CD14-positive monocyte (primary cell): ENCODE measurements around the gene EPB41. TPM values are rescaled to one million over a fixed set of nuclear protein-coding genes. Genes with fewer than 3 reads are reported as not detected.

Source experiments
- DNase-seq, 3 donors: peaks; one replicate each; pipeline ENCODE4 v3.0.0-alpha.2; 2011 to 2022
- H2AFZ ChIP-seq: 2 replicates; pipeline ENCODE4 v1.6.0; 2012; ENCODE audit warnings: mild to moderate bottlenecking, low read depth, low read length, inconsistent platforms; ENCODE audit not compliant: insufficient read depth, poor library complexity, severe bottlenecking
- H3K27ac ChIP-seq, 2 donors: 1 replicate in 1 of 2; 2 replicates in 1 of 2; pipeline ENCODE4 v1.5.1; 2012 to 2013; ENCODE audit warnings: low read length in 2 of 2, control low read depth in 1 of 2, inconsistent platforms in 1 of 2, low read depth in 1 of 2, mild to moderate bottlenecking in 1 of 2
- H3K27me3 ChIP-seq, 2 donors: one replicate each; pipeline versions ENCODE4 v1.6.0 to v1.6.1; 2011 to 2013; ENCODE audit warnings: low read length in 2 of 2; ENCODE audit not compliant: control insufficient read depth in 2 of 2, insufficient read depth in 2 of 2
- H3K36me3 ChIP-seq, 2 donors: replicated peaks in 1 of 2; 1 replicate in 1 of 2; 2 replicates in 1 of 2; pipeline versions ENCODE4 v1.5.1 to v1.6.1; 2012 to 2013; ENCODE audit warnings: low read length in 2 of 2, control low read depth in 1 of 2, inconsistent platforms in 1 of 2, mild to moderate bottlenecking in 1 of 2; ENCODE audit not compliant: insufficient read depth in 2 of 2, control insufficient read depth in 1 of 2
- H3K4me1 ChIP-seq, 2 donors: 1 replicate in 1 of 2; 2 replicates in 1 of 2; pipeline versions ENCODE4 v1.5.1 to v1.6.1; 2012 to 2013; ENCODE audit warnings: low read length in 2 of 2, control low read depth in 1 of 2, inconsistent platforms in 1 of 2, mild to moderate bottlenecking in 1 of 2, moderate library complexity in 1 of 2; ENCODE audit not compliant: insufficient read depth in 2 of 2, control insufficient read depth in 1 of 2
- H3K4me2 ChIP-seq: replicated peaks from 2 replicates; pipeline ENCODE3; 2012; ENCODE audit warnings: low read length, moderate library complexity, mild to moderate bottlenecking; ENCODE audit not compliant: poor library complexity, severe bottlenecking; ENCODE audit errors: extremely low read depth
- H3K4me3 ChIP-seq, 3 experiments: fragments of 200-600 bp in 1 of 3; sonication (generic) in 1 of 3; replicated peaks in 1 of 3; 1 replicate in 2 of 3; 2 replicates in 1 of 3; pipeline ENCODE4 v1.5.1; 2011 to 2013; ENCODE audit warnings: low read length in 3 of 3, mild to moderate bottlenecking in 3 of 3, control low read depth in 2 of 3, low read depth in 2 of 3, inconsistent platforms in 1 of 3, moderate library complexity in 1 of 3
- H3K79me2 ChIP-seq: 2 replicates; pipeline ENCODE4 v1.6.0; 2012; ENCODE audit warnings: mild to moderate bottlenecking, control low read depth, inconsistent platforms, low read length, moderate library complexity; ENCODE audit not compliant: insufficient read depth
- H3K9ac ChIP-seq: 2 replicates; pipeline ENCODE4 v1.6.0; 2017; ENCODE audit warnings: low read length, mild to moderate bottlenecking; ENCODE audit not compliant: insufficient read depth, poor library complexity, severe bottlenecking
- H3K9me3 ChIP-seq, 2 donors: replicated peaks in 1 of 2; 1 replicate in 1 of 2; 2 replicates in 1 of 2; pipeline versions ENCODE4 v1.5.1 to v1.6.1; 2012 to 2013; ENCODE audit warnings: low read length in 2 of 2, control low read depth in 1 of 2; ENCODE audit not compliant: control insufficient read depth in 1 of 2, insufficient read depth in 1 of 2
- H4K20me1 ChIP-seq: 2 replicates; pipeline ENCODE4 v1.6.0; 2012; ENCODE audit warnings: mild to moderate bottlenecking, low read length, control low read depth, moderate library complexity; ENCODE audit not compliant: insufficient read depth
- H3K27ac Mint-ChIP-seq, 7 donors: one replicate each; pipeline ENCODE4 v1.8.0; 2020; ENCODE audit warnings: mild to moderate bottlenecking in 7 of 7, mixed read lengths in 7 of 7, moderate library complexity in 6 of 7, inconsistent platforms in 2 of 7
- H3K27me3 Mint-ChIP-seq, 3 donors: one replicate each; pipeline ENCODE4 v1.8.0; 2021 to 2022; ENCODE audit warnings: low read depth in 3 of 3, mild to moderate bottlenecking in 3 of 3, mixed read lengths in 3 of 3, moderate library complexity in 3 of 3, inconsistent platforms in 1 of 3
- H3K36me3 Mint-ChIP-seq, 2 donors: one replicate each; pipeline ENCODE4 v1.8.0; 2020; ENCODE audit warnings: mixed read lengths in 2 of 2, inconsistent platforms in 1 of 2, mild to moderate bottlenecking in 1 of 2
- H3K4me1 Mint-ChIP-seq: one replicate; pipeline ENCODE4 v1.8.0; 2020; ENCODE audit warnings: mild to moderate bottlenecking, mixed read lengths
- H3K4me3 Mint-ChIP-seq, 2 donors: one replicate each; pipeline ENCODE4 v1.8.0; 2020; ENCODE audit warnings: mild to moderate bottlenecking in 2 of 2, mixed read lengths in 2 of 2, moderate library complexity in 1 of 2
- H3K9me3 Mint-ChIP-seq, 7 donors: one replicate each; pipeline ENCODE4 v1.8.0; 2020 to 2022; ENCODE audit warnings: mixed read lengths in 7 of 7, mild to moderate bottlenecking in 6 of 7, moderate library complexity in 6 of 7, inconsistent platforms in 2 of 7
- WGBS: methylation state at CpG from one replicate; pipeline ENCODE4 v1.1.5; 2013; ENCODE audit warnings: missing lambda C conversion rate; ENCODE audit not compliant: insufficient coverage; 5-methylcytosine and 5-hydroxymethylcytosine counted together
- intact Hi-C, 2 donors: fragments of 100-400 bp; cut with micrococcal nuclease; formaldehyde crosslinking; loops; one replicate each; pipeline versions ENCODE4 v1.15.0 to v1.15.1; 2023
- polyA plus RNA-seq, 3 donors: library from polyadenylated mRNA; depleted of rRNA in 1 of 3; unstranded in 2 of 3; stranded (reverse) in 1 of 3; fragments of 300-500 nt in 2 of 3; fragments of >200 nt in 1 of 3; fragmentation: Illumina TruSeq in 2 of 3; gene quantifications; 1 replicate in 2 of 3; 2 replicates in 1 of 3; pipeline ENCODE4 v1.2.3, GENCODE V29; 2012 to 2021
- TF ChIP-seq, protein P1 (sequence below): fragments of 200-600 bp; IDR thresholded peaks from one replicate; pipeline ENCODE4 v1.8.0; 2022; ENCODE audit warnings: antibody characterized with exemption, mild to moderate bottlenecking

EPB41 gene
- polyA plus RNA-seq, 3 donors = 11.3 to 19.4 (median 18.9) TPM

DNA sequence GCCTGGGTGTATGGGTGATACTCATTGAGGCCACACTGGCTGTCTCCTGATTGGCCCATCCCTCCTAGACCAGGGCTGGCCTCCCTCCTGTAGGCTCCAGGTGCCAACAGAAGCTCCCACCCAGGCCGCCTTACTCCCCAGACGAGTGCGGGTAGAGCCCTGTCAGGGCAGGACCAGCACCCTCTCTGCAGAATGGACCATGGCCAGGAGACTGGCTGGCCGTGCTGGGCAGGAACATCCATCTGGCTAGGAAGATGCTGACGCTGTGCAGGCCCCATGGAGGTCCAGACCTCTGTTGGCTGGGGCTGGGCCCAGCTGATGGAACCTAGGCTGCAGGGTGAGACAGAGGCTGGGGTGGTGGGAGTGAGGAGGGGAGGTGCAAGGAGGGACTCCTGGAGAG is 25.0 kb upstream of the EPB41 start:
- H3K36me3 Mint-ChIP-seq = peaks cover 12 to 23% of the 10 kb centered on the region in 2 donors
- peaks cover 46% of the 10 kb centered on the region for H3K4me1 Mint-ChIP-seq
- Histone ChIP-seq H2AFZ (no peak overlapping the region), H3K36me3 (peaks cover 8 to 13% of the 10 kb centered on the region in 2 donors), H3K4me1 (peaks cover 30 to 45% of the 10 kb centered on the region in 2 donors), H3K79me2 (peaks cover 34% of the 10 kb centered on the region), H3K4me2 (no peak overlapping the region), H3K9me3 (no peaks in the 10 kb centered on the region), H4K20me1 (peaks cover 10% of the 10 kb centered on the region), H3K9ac (no peak overlapping the region), H3K4me3 (no peak overlapping the region), H3K27ac (peak overlapping the region; percentile 2 to 14), H3K27me3 (no peaks in the 10 kb centered on the region)
- intact Hi-C loops = loop anchor here in 1 of 2 donors (5.0 to 10.0 kb wide), 2 partner anchors 245 to 293 kb away; partner anchors contain the start of genes RNU11, SRSF4 and TAF12
- H3K4me3 Mint-ChIP-seq = no peak overlapping the region
- peaks cover 0 to 1% (median 0%) of the 10 kb centered on the region in 3 donors for H3K27me3 Mint-ChIP-seq
- WGBS = 91% methylated on average over 4 of the region's 5 CpGs
- TF ChIP-seq, protein P1, sequence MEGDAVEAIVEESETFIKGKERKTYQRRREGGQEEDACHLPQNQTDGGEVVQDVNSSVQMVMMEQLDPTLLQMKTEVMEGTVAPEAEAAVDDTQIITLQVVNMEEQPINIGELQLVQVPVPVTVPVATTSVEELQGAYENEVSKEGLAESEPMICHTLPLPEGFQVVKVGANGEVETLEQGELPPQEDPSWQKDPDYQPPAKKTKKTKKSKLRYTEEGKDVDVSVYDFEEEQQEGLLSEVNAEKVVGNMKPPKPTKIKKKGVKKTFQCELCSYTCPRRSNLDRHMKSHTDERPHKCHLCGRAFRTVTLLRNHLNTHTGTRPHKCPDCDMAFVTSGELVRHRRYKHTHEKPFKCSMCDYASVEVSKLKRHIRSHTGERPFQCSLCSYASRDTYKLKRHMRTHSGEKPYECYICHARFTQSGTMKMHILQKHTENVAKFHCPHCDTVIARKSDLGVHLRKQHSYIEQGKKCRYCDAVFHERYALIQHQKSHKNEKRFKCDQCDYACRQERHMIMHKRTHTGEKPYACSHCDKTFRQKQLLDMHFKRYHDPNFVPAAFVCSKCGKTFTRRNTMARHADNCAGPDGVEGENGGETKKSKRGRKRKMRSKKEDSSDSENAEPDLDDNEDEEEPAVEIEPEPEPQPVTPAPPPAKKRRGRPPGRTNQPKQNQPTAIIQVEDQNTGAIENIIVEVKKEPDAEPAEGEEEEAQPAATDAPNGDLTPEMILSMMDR = no peak
- H3K9me3 Mint-ChIP-seq = no peaks in the 10 kb centered on the region
- H3K27ac Mint-ChIP-seq = no peak overlapping the region
- no peak for DNase-seq

- Histone ChIP-seq H3K36me3 (peaks cover 11 to 23% of the 10 kb centered on the region in 2 donors), H3K79me2 (peaks cover 42% of the 10 kb centered on the region), H3K27ac (no peak overlapping the region), H3K9me3 (no peaks in the 10 kb centered on the region), H3K9ac (no peak overlapping the region), H3K4me1 (peaks cover 19 to 34% of the 10 kb centered on the region in 2 donors), H3K4me2 (no peak overlapping the region), H3K4me3 (no peak overlapping the region), H4K20me1 (peaks cover 10% of the 10 kb centered on the region), H2AFZ (no peak overlapping the region), H3K27me3 (no peaks in the 10 kb centered on the region)
- Mint-ChIP-seq H3K4me3 (no peak overlapping the region), H3K36me3 (peaks cover 17 to 33% of the 10 kb centered on the region in 2 donors), H3K27ac (no peak overlapping the region), H3K27me3 (peaks cover 0 to 1% (median 0%) of the 10 kb centered on the region in 3 donors), H3K9me3 (no peaks in the 10 kb centered on the region), H3K4me1 (peaks cover 35% of the 10 kb centered on the region)
- WGBS = no CpG with 5 or more reads among the region's 8 CpGs
- DNase-seq = no peak
- TF ChIP-seq, protein P1 = no peak
- intact Hi-C loops = no loop called here
These were observed 23.9 kb upstream of the EPB41 start for GRCh38 chr1:28890435-28890834.
